LHCN-M2 (cell line): ENCODE results near the gene DIABLO. TPM values are rescaled to one million over a fixed set of nuclear protein-coding genes. Genes with fewer than 3 reads are reported as not detected.

Experiments used
- total RNA-seq: library from RNA; depleted of rRNA; stranded (reverse); fragments of >200 nt; gene quantifications from 2 replicates; pipeline ENCODE4 v1.2.3, GENCODE V29; 2014; rRNA removed

Gene DIABLO
- total RNA-seq, 1 experiment from 2014 or later, result 61.8 TPM

Other genes with a start within 250 kb of the DIABLO start
- gene BCL7A, start 204.2 kb downstream of the DIABLO start, total RNA-seq, result 3.1 and 5.7 TPM in 2 replicates
- gene MLXIP, start 147.3 kb downstream of the DIABLO start, total RNA-seq, result 7.8 and 8.4 TPM in 2 replicates
- not detected in 2 replicates for gene IL31, start 51.8 kb downstream of the DIABLO start, total RNA-seq
- not detected in 2 replicates for gene LRRC43, start 42.9 kb downstream of the DIABLO start, total RNA-seq
- 0.06 TPM in 1 of 2 replicates, not detected in the other for gene B3GNT4, start 22.3 kb downstream of the DIABLO start, total RNA-seq
- gene VPS33A, start 40.4 kb upstream of the DIABLO start, total RNA-seq, result 22.4 and 23.1 TPM in 2 replicates
- gene CLIP1, start 196.6 kb upstream of the DIABLO start, total RNA-seq, result 35.1 and 38.3 TPM in 2 replicates